BJ (cell line): ENCODE data around the gene ARHGEF28. TPM values are rescaled to one million over a fixed set of nuclear protein-coding genes. Genes with fewer than 3 reads are reported as not detected.

ENCODE experiments used
- CTCF ChIA-PET: fragments of 350-600 bp; formaldehyde crosslinking; extraction: SDS; loops from one replicate; lab custom pipeline; 2021; ENCODE audit warnings: antibody characterized with exemption, inconsistent platforms; lab: Yijun Ruan, JAX
- POLR2A ChIA-PET: fragments of 300-600 bp; sonication (Branson Sonifier 250); formaldehyde crosslinking; extraction: SDS; loops from one replicate; lab custom pipeline; 2021; ENCODE audit warnings: antibody characterized with exemption; lab: Charles Lee
- DNase-seq: peaks from one replicate; pipeline ENCODE4 v3.0.0-alpha.2; 2011; ENCODE audit warnings: low read depth
- H3K27me3 ChIP-seq: 2 replicates; pipeline ENCODE4 v1.6.0; 2011; ENCODE audit warnings: low read length; ENCODE audit not compliant: control insufficient read depth, insufficient read depth
- H3K36me3 ChIP-seq: 2 replicates; pipeline ENCODE4 v1.5.1; 2011; ENCODE audit warnings: low read length; ENCODE audit not compliant: control insufficient read depth, insufficient read depth
- H3K4me3 ChIP-seq: 2 replicates; pipeline ENCODE4 v1.5.1; 2011; ENCODE audit warnings: low read depth, mild to moderate bottlenecking, control low read depth, low read length
- CTCF ChIP-seq: IDR thresholded peaks from 2 replicates; pipeline ENCODE4 v1.5.1; 2011; ENCODE audit warnings: low read depth, mild to moderate bottlenecking, control low read depth, inconsistent platforms, low read length, moderate library complexity; ENCODE audit not compliant: insufficient read depth
- polyA plus RNA-seq: library from polyadenylated mRNA; depleted of rRNA; stranded (reverse); fragments of >200 nt; gene quantifications from 2 replicates; pipeline ENCODE4 v1.2.3, GENCODE V29; 2011

The ARHGEF28 gene
- polyA plus RNA-seq, 1 experiment: 2.8 TPM

GRCh38 chr5:73682176-73682575 is 56.2 kb downstream of the ARHGEF28 start:
- Histone ChIP-seq H3K4me3 (no peak overlapping the region), H3K36me3 (no peaks in the 10 kb centered on the region), H3K27me3 (no peaks in the 10 kb centered on the region)
- no peak for DNase-seq
- ChIA-PET CTCF (no interaction called here), POLR2A (no interaction called here)
- no peak for TF ChIP-seq CTCF

- H3K27me3 ChIP-seq: no peaks in the 10 kb centered on the region
- no peak for DNase-seq
- no peak for TF ChIP-seq CTCF
- no peak overlapping the region for H3K4me3 ChIP-seq
- ChIA-PET CTCF (no interaction called here), POLR2A (no interaction called here)
- H3K36me3 ChIP-seq: no peaks in the 10 kb centered on the region
Measured at GRCh38 chr5:73684691-73685090, 58.7 kb downstream of the ARHGEF28 start.

- H3K4me3 ChIP-seq: no peak overlapping the region
- no peak for DNase-seq
- no peak for TF ChIP-seq CTCF
Measured at GRCh38 chr5:73686912-73687311, 60.9 kb downstream of the ARHGEF28 start.

GRCh38 chr5:73687357-73687756 is 61.4 kb downstream of the ARHGEF28 start:
- H3K36me3 ChIP-seq: no peaks in the 10 kb centered on the region
- CTCF ChIA-PET: no interaction called here
- no peak for TF ChIP-seq CTCF
- H3K4me3 ChIP-seq: no peak overlapping the region
- no peak for DNase-seq
- POLR2A ChIA-PET: no interaction called here
- no peaks in the 10 kb centered on the region for H3K27me3 ChIP-seq

More at GRCh38 chr5:73686912-73687311, 60.9 kb downstream of the ARHGEF28 start:
- Histone ChIP-seq H3K36me3 (no peaks in the 10 kb centered on the region), H3K27me3 (no peaks in the 10 kb centered on the region)
- CTCF ChIA-PET: no interaction called here
- POLR2A ChIA-PET: no interaction called here

- ChIA-PET CTCF (interaction anchor here (0.9 to 1.6 kb wide), 4 partner anchors 10 to 103 kb away, joined by 3 to 6 read pairs (median 4); no protein-coding TSS in a partner anchor), POLR2A (no interaction called here)
- no peak for DNase-seq
- H3K27me3 ChIP-seq: no peaks in the 10 kb centered on the region
- H3K36me3 ChIP-seq: no peaks in the 10 kb centered on the region
- no peak overlapping the region for H3K4me3 ChIP-seq
- no peak for TF ChIP-seq CTCF
Measured at GRCh38 chr5:73690015-73690414, 64.0 kb downstream of the ARHGEF28 start.
